GM19397 (cell line): ENCODE measurements around the gene ITFG2.

Experiments
- ATAC-seq: cut with Tn5 transposase; IDR thresholded peaks from one replicate; pipeline ENCODE4 v1.9.1; 2021; ENCODE audit warnings: mild to moderate bottlenecking, moderate library complexity; ENCODE audit not compliant: unreplicated experiment

Gene ITFG2

DNA sequence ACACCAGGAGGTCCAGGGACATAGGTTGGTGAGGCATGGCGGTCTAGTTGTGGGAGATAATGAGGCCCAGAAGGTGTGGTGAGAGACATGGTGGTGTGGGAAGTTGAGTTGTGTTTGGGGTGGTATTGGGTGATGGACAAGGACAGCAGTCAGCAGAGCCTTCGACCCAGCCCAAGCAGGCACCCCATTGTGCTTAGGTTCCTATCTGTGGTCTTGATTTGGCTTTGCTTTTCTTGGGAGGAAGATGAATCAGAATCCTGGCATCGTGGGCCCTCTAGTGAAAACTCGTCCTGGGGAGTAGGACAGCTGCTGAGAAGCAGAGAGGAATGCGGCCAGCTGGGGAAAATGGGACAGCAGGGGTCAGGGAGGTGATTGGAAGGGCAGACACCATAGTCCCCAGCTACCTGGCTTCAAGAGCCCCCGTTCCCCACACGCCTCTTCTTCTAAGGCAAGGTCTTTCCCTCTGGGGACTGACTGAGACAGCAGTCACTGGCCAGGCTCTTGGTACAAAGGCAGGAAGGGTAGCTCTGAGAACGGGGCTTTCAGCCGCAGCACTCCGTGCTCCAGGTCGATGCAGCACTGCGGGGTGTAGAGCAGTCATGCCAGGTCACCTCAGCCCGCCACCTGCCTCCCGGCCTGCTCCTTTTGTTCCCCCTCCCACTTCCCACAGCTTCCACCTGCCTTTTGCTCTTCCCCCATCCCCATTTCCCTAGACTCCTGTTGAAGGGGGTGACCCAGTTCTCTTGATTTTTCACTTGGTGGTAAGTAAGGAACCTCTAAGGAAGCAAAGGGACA lies 14.4 kb downstream of the ITFG2 start:
- ATAC-seq = no peak

DNA sequence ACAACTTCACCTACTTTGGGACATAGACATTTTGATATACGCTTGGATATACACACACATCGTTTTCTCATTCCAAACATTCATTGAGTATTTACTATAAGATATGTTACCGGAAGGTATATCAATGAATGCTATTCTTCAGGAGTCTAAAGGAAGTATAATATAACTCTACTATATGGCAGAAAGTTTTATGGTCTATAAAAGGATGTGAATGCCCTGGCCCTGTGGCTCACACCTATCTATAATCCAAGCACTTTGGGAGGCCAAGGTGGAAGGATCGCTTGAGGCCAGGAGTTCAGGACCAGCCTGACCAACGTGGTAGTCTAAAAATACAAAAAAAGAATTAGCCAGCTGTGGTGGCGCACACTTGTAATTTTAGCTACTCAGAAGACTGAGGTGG lies 16.8 kb downstream of the ITFG2 start:
- ATAC-seq = no peak

DNA sequence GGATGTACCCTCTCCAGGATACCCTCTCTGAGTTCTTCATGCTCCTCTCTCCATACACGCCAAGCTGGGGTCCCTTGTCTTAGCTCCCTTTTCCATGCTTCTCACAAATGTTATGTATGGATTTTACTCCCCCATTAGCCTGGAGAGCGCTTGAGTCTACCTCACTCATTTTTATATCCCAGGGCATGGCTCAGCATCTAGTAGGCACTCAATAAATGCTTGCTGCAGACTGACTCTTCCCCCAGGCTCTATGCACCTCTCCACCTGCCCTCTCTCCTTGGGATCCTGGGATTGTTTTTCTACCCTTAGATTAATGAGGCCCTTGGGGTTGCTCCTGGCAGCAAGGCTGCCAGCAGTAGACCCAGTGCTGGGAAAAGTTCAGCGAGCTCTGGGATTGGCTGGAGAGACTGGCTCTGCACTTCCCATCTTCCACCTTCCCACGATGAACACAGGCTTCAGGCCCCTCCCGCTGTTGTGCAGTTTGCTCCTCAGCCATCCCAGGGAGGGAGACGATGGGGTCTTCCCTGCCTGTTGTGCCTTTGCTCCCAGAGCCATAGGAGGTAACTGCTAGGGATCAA lies 20.2 kb downstream of the ITFG2 start:
- ATAC-seq = no peak

DNA sequence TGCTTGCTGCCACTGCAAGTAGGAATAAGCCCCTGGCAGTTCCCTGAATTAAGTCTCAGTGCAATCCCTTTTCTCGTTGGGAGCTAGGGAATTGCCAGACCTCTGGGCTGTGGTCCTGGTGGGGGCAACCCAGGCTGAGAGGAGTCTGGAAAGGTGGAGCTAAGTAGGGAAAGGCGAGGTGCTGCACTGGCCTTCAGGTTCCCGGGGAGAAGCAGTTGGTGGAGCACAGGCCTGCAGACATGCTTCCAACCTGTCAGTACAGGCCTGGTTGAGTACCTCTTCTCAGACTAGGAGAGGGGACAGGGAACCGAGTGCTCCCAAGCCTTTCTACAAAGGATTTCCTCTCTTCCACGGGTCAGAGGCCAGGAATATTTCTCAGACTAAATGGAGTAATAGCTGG lies 20.9 kb downstream of the ITFG2 start:
- no peak for ATAC-seq

DNA sequence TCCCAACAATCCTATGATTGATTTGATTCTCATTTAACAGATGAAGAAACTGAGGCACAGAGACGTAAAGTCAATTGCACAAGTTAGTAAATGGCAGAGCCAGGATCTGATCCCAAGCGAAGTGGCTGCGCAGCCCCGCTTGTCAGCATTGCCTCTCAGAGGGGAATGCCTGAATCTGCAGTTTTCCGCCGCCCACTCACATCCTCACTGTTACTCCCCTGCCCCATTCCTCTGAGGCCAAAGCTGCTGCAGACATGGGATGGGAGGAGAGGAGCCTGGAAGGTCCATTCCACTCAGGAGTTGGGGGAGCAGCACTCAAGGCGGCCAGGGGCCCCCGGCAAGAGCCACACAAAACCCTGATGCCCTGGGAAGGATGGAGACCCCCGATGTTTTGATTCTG lies 21.3 kb downstream of the ITFG2 start:
- no peak for ATAC-seq

GRCh38 chr12:2834581-2835491 lies 22.4 kb downstream of the ITFG2 start, which contains the start of gene NRIP2:
Gene NRIP2 (minus strand): TSS chr12:2835035. CDS start chr12:2834983, 52 bp downstream.
- ATAC-seq = no peak

DNA sequence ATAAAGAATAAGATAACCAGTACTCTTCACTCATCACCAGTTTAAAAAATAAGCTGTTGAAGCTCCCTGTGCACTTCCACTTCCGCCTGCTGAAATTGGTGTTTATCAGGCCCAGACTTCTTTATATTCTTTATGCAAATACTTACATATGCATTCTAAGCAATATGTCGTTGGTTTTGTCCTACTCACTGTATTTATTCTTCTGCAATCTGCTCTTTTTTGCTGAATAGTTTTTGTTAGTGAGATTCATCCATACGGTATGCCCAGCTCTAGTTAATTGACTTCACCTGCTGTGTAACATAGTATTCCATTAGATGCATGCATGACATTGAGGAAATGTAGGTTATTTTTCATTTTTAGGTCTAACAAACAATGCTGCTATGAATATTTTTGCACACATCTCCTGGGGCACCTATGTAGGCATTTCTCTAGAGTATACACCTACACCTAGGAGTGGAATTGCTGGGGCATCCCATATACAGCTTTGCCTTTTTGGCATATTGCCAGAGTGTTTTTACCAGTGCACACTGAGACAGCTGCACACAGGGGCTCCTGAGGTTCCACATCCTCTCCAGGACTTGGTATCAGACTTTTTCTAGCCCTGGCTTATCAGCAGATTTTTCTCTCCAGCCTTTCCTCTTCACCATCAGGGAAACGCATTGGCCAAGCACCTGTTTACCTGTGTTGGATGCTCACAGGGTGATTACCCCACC lies 23.4 kb downstream of the ITFG2 start:
- no peak for ATAC-seq

DNA sequence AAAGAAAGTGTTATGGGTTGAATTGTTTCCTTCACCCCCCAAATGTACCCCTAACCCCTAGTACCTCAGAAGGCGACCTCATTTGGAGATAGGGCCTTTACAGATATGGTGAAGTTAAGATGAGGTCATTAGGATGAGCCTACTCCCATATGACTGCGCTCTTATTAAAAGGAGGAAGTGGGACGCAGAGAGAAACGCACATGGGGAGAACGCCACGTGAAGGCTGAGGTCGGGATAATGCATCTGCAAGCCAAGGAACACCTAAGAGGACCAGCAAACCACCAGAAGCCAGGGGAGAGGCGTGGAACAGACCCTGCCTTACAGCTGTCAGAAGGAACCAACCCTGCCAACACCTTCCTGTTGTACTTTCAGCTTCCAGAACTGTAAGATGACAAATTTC lies 24.1 kb downstream of the ITFG2 start:
- no peak for ATAC-seq

- ATAC-seq = no peak
Measured at GRCh38 chr12:2841056-2841650, 28.7 kb downstream of the ITFG2 start.

DNA sequence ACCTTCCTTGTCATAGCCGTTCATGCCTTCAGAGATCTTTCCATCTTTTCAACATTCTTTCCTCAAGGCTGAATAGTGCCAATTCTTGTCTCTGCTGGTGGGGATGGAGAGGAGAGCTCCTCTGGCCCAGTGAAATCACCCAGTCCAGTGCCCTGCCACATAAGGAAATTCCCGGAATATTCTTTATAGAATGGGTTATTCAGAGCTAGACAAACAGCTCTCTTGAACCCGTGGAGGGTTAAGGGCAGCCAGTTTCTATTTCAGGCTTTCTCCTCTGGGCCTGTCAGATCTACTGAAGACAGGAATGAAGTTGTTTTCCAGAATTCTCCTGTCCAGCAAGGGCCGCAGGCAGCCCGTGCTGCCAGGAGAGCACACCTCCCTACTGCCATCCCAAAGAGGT lies 30.5 kb downstream of the ITFG2 start:
- ATAC-seq = no peak

- no peak for ATAC-seq
Measured at GRCh38 chr12:2844786-2845185, 32.3 kb downstream of the ITFG2 start.

- no peak for ATAC-seq
Measured at GRCh38 chr12:2845280-2845679, 32.8 kb downstream of the ITFG2 start.

DNA sequence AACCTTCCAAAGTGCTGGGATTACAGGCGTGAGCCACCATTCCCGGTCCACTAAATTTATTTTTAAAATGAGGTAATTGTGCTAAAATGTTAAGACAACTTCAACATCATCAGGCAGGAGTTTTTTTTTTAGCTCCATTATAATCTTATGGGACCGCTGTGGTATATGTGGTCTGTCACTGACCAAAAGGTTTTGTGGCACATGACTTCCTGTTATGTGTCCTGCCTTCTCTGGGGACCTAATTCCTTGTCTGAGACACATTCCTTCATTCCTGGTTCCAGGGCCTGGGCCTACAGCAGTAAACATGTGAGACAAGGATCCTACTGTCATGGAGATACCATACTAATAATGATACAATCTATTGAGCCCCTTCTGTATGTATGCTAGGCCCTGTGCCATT lies 39.5 kb downstream of the ITFG2 start:
- ATAC-seq = no peak

GRCh38 chr12:2853626-2854025 lies 41.2 kb downstream of the ITFG2 start:
- ATAC-seq = no peak

GRCh38 chr12:2854669-2855453 lies 42.4 kb downstream of the ITFG2 start:
- ATAC-seq = no peak

DNA sequence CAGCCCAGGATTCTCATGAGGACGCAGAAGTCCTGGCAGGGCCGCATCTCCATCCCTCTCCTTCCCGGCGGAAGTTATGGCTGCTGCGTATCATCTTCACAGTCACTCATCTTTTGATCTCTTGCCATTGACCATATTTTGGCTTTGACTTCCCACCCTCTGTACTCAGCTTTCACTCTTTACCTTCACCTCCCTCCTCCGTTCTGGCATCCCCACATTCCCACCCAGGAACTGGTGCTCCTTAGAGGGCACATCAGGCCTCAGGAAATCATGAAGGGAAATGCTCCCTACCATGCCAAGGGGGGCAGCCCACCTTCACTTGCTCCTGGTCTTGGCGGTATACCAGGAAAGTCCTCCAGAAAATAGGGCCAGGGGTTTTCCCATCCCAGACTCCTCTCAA lies 43.1 kb downstream of the ITFG2 start:
- no peak for ATAC-seq

- no peak for ATAC-seq
Measured at GRCh38 chr12:2856051-2856450, 43.6 kb downstream of the ITFG2 start.

GRCh38 chr12:2857021-2857431 lies 44.6 kb downstream of the ITFG2 start, which contains the start of gene TEX52:
Gene TEX52 (minus strand): TSS chr12:2857039. CDS start chr12:2857026, 13 bp downstream.
- ATAC-seq = no peak

DNA sequence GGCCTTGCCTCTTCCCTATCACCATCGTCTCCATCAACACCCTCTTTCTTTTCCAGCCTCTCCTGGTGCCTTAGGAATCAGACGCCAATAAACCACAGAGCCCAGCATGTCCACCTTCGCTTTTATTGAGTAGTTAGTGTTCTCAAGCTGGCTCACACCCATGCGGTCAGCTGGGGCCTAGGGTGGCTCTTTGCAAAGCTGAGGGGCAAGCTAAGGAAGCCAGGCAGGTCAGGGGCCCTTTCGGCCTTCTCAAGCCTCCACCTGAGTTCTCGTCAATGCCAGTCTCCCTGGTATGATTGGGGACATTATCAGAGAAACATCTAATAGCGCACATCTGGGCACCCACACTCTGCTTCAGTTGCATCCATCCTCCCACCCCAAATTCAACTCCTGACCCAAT lies 45.1 kb downstream of the ITFG2 start:
- no peak for ATAC-seq

DNA sequence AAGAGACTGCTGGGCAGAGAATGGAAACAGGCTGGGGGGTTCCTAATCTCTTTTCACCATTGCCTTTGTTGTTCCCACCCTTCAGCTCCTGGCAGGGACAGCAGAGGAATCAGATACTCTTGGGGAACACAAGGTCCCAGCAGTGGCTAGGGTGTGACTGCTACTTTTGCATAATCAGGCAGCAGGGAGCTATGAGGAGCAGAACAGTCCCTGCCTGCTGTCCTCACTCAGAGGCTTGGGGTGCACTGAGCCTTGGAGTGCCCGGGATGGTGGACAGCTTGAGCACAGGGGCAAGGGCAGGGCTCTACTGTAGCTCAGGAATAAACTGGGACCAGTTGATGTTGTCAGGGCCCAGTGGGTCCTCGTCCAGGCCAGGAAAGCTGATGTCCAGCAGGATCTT lies 45.9 kb downstream of the ITFG2 start:
- no peak for ATAC-seq
